HG02759 (cell line): ENCODE measurements around the gene FAF1.
"Not testable (repeated sequence)": the region's sequence is repeated elsewhere in the genome, so short reads cannot be mapped to it uniquely, and the experiment has no call there.

Experiments used
- ATAC-seq: cut with Tn5 transposase; IDR thresholded peaks from one replicate; pipeline ENCODE4 v1.9.1; 2021; ENCODE audit warnings: mild to moderate bottlenecking, moderate library complexity; ENCODE audit not compliant: unreplicated experiment

Gene FAF1

DNA sequence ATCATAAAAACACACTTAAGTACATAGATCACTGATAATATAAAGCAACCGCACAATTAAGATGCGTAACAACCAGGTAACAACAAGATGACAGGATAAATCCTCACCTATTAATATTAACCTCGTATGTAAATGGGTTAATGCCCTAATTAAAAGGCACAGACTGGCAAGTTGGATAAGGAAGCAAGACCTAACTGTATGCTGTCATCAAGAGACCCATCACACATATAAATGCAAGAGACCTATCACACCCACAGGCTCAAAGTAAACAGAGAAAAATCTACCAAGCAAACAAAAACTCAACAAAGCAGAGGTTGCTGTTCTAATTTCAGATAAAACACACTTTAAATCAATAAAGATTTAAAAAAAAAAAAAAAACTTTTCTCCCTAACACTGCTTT, 151.8 kb downstream of the FAF1 start:
- ATAC-seq = no peak

- no peak for ATAC-seq
Measured at GRCh38 chr1:50796272-50796671, 163.8 kb downstream of the FAF1 start.

DNA sequence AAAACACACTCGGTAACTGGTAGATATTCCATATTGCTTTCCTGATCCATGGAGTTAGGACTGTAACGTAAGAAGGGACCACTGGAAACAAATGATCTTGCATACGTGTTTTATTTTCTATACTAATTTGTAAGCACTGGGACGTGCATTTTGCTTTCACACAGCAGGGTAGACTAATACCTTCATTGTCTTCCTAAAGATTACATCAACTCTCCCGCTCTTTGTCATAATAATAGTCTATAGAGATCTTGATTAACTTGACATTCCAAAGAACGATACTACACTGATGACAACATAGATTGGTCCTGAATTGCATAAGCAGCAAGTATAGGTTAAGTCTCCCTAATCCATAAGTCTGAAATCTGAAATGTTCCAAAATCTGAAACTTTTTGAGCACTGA, 166.5 kb downstream of the FAF1 start:
- ATAC-seq = no peak

- no peak for ATAC-seq
Measured at GRCh38 chr1:50787266-50787665, 172.8 kb downstream of the FAF1 start.

DNA sequence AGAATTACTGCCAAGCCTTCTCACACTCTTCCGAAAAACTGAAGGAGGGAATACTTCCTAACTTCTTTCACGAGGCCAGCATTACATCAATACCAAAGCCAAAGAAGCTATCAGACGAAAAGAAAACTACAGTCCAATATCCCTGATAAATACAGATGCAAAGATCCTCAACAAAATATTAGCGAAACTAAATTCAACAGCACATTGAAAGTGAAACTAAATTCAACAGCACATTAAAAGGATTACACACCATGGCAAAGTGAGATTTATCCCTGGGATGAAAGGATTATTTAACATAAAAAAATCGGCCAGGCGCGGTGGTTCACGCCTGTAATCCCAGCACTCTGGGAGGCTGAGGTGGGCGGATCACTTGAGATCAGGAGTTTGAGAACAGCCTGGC, 176.8 kb downstream of the FAF1 start:
- ATAC-seq = no peak

GRCh38 chr1:50780797-50781196, 179.3 kb downstream of the FAF1 start:
- ATAC-seq = no peak

- ATAC-seq = no peak
Measured at GRCh38 chr1:50779801-50780200, 180.3 kb downstream of the FAF1 start.

GRCh38 chr1:50775740-50776139, 184.3 kb downstream of the FAF1 start:
- ATAC-seq = no peak

DNA sequence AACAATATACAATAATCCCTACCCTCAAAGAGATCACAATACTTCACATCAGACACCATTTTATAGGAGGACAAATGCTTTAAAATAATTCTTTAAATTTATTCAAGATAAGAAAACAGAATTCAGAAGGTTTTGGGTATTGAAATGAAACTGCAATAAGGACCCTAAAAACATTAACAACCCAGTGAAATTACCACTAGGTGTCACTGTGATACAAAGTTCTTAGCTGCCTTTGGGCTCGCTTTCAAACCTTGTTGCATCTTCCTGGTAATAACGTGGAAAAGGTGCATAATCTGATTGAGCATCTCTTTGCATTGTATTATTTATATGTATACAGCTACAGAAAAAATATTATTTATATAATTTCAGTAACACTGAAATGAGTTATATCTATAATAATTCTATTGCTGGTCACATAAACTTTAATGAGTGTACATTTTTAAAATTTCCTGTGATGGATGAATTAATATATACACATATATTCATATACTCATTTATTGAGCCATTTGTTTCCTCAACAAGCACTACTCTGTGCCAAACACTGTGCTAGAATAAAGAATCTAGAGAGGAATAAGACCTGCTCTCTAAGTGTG, 185.2 kb downstream of the FAF1 start:
- no peak for ATAC-seq

GRCh38 chr1:50766688-50767087, 193.4 kb downstream of the FAF1 start:
- no peak for ATAC-seq

DNA sequence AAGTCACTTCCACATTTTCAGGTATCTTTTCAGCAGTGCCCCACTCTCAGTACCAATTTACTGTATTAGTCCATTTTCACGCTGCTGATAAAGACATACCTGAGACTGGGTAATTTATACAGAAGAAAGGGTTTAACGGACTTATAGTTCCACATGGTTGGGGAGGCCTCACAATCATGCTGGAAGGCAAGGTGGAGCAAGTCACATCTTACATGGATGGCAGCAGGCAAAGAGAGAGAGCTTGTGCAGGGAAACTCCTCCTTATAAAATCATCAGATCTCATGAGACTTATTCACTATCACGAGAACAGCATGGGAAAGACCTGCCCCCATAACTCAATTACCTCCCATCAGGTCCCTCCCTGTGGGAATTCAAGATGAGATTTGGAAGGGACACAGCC, 203.5 kb downstream of the FAF1 start:
- not testable (repeated sequence) for ATAC-seq

DNA sequence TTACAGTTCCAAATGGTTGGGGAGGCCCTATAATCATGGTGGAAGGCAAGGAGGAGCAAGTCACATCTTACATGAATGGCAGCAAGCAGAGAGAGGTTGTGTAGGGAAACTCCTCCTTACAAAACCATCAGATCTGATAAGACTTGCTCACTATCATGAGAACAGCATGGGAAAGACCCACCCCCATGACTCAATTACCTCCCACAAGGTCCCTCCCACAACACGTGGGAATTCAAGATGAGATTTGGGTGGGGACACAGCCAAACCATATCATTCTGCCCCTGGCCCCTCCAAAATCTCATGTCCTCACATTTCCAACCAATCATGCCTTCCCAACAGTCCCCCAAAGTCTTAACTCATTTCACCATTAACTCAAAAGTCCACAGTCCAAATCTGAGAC, 205.3 kb downstream of the FAF1 start:
- ATAC-seq = not testable (repeated sequence)

- ATAC-seq = no peak
Measured at GRCh38 chr1:50750021-50750619, 209.9 kb downstream of the FAF1 start.

DNA sequence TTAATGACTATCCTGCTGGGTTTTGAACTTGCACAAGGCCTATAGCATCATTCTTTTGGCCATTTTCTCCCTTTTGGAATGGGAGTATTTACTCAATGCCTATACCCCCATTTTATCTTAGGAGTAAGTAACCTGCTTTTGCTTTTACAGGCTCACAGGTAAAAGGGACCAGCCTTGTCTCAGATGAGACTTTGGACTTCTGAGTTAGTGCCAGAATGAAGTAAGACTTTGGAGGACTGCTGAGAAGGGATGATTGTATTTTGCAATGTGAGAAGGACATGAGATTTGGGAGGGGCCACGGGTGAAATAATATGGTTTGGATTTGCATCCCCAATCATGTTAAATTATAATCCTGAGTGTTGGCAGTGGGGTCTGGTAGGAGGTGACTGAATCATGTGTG, 212.7 kb downstream of the FAF1 start:
- no peak for ATAC-seq

- no peak for ATAC-seq
Measured at GRCh38 chr1:50742523-50742922, 217.5 kb downstream of the FAF1 start.

DNA sequence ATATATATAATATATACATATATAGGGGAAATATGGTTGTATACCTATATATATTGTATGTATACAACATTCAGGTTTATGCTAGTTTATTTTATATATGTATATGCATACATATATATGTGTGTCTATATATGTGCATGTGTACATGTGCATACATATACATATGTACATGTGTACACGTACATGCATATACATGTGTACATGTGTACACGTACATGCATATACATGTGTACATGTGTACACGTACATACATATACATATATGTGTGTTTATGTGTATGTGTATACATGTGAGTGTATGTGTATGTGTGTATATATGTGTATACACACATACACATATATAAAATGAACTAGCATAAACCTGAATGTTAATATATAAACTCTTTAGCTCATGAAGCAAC, 220.9 kb downstream of the FAF1 start:
- no peak for ATAC-seq

DNA sequence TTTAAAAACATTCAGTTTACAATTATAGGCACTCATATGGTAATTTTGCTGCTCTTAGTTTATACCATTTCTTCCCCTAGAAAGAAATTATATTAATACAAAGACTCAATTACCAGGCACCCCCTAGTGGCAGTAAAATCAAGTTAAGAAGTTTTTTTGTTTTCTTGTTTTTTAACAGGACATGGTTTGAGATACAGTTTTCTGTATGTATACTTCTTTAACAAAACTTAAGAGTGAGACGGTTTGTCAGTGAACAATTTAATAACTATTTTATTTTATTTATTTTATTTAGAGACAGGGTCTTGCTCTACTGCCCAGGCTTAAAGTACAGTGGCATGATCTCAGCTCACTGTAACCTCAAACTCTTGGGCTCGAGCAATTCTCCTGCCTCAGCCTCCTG, 224.6 kb downstream of the FAF1 start:
- ATAC-seq = no peak

GRCh38 chr1:50727578-50727977, 232.5 kb downstream of the FAF1 start:
- ATAC-seq = not testable (repeated sequence)

DNA sequence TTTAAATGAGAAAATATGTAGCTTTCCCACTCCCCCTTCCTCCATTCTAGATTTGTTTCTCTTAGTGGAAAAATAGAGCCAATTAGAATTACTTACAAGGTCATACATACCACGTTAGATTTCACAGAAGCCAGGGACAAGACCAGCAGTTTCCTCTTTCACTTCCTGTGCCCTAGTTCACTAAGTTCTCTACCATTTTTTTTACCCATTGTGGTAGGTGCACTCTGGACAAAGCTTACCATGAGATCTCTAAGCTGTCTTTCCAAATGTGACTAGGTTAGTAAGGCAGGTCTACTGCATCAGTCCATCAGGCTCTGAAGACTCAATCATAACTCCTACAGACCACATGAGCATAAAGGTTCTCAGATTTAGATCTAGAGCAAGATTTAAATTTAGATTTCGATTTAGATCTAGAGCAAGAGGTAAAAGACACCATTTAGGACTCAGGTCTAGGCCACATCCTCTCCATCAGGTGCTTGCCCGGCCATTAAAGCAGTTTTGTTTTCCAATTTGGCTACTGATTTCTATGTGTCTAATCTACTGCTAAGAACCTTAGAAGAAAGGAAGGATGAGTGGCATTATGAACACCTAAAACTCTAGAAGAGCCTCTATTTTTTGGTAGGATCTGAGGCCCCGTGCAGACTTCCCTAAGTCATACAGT, 235.3 kb downstream of the FAF1 start:
- peak; percentile 88 for ATAC-seq

DNA sequence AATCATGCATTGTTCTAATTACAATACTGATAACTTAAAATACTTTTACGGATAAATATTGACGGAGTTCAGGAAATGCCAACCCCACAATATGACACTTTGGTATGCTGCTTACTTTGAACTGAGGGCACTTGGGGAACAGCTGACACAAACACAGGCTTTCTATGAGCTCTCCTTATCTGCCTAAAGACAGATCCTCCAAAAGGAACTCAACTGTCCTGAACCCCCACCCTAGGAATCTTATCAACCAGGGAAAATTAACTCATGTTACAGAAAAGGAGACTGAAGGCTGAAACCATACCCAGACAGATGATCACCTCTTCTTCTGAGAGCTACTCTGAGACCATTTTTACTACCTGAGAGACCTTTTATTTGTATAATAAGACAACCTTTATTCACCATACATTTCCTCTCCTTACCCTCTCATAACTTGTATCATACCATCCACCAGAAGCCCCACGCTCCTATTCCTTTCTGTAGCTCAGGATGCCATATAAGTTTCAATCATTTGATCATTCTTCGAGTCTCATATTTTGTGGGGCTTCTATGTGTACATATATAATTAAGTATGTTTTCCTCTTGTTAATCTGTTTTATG, 239.5 kb downstream of the FAF1 start:
- no peak for ATAC-seq

GRCh38 chr1:50719126-50719525, 240.9 kb downstream of the FAF1 start:
- ATAC-seq = no peak

DNA sequence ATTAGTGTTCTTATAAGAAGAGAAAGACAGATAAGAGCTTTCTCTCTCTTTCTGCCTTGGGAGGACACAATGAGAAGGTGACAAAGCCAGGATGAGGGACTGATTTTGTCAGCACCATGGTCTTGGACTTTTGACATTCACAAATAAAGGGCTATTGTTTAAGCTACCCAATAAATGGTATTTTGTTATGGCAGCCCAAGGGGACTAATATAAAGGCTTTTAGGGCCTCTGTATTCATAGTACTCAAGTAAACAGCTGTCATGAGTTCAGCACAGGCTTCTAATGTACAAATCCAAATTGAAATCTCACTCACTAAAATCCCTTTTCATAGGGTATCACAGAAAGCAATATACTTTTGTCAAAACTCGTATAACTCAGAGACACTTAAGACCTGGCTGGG, 242.7 kb downstream of the FAF1 start:
- ATAC-seq = no peak
